ENCODE results near the gene AMZ1.

The AMZ1 gene, protein sequence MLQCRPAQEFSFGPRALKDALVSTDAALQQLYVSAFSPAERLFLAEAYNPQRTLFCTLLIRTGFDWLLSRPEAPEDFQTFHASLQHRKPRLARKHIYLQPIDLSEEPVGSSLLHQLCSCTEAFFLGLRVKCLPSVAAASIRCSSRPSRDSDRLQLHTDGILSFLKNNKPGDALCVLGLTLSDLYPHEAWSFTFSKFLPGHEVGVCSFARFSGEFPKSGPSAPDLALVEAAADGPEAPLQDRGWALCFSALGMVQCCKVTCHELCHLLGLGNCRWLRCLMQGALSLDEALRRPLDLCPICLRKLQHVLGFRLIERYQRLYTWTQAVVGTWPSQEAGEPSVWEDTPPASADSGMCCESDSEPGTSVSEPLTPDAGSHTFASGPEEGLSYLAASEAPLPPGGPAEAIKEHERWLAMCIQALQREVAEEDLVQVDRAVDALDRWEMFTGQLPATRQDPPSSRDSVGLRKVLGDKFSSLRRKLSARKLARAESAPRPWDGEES

GRCh38 chr7:2687881-2688318 is at the start of gene AMZ1:
TSS of gene AMZ1 (plus strand) at chr7:2688202. CDS start at chr7:2700452, 12,250 bp downstream.
- no peak for DNase-seq

DNA sequence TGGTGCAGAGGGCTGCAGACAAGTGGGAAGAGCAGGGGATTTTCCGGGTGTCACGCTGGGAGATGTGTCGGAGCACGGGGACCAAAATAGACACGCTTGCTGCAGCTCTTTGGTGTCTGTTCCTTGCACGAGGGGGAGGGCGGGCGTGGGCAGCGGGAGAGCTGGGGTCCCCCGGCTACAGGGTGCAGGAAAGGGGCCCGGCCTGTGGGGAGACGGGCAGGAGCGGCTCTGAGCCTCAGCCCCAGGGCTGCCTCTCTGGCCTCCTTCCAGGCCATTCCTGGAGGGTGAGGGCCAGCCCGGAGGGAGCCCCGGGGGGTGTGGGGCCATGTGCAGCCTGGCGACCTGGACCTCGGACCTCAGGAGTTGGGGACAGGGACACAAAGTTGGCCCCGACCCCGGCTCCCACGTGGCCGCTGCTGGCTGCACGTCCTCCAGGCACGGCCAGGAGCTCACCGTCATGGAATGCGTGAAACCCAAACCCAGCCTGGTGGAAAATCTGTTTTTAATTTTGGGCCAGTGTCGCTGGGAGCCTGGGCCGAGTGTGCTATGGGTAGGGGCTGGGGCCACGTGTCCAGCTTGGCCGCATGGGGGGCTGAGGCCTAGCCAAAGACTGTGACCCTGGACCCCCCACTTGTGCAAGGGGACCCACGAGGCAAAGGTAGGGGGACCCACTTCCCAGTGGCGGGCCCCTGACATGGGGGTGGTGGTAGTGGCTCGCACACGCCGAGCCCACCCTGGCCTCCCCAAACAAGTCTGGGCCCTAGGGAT is 49.6 kb upstream of the AMZ1 start:
- DNase-seq, result peak; percentile 35

- DNase-seq, result no peak
Measured at GRCh38 chr7:2639181-2639681, 48.8 kb upstream of the AMZ1 start.

- DNase-seq, result no peak
Measured at GRCh38 chr7:2639695-2640481, 48.1 kb upstream of the AMZ1 start.

DNA sequence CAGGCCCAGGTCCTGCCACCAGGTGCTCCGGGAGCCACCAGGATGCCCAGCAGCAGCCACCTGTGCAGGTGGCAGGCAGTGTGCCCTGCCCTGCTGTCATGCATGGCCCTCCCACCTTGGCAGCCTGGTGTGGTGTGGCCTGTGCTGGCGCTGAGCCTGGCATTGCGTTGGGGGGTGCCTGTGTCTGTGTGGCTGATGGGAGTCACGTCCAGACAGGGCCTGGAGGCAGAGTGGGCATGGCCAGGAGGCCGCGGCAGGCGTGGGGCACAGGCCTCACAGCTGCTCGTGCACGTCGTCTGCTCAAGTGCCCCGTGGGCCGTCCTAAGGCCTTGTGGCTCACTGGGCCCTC is 47.5 kb upstream of the AMZ1 start:
- DNase-seq, result peak; percentile 21

DNA sequence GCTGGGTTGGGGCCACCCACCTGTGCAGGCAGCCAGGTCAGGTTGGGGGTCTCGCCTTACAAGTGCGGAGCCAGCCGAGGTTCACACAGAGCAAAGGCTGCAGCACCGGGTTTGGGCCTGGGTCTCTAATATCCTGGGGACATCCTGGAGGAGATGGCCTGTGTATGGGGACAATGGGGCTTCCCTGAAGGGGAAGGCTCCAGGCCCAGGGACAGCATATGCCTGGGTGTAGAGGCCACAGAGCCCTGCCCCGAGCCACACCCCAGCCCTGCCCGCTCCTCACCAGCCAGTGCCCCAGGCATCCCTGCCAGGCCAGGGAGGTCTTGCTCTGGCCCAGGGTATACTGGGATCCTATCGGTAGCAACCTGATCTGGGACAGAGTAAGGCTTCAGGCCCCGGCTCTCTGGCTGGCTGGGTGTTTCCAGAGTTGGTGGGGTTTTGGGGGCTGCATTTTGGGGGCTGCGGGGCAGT is 47.1 kb upstream of the AMZ1 start:
- DNase-seq, result peak; percentile 40

- DNase-seq, result peak; percentile 84
Measured at GRCh38 chr7:2641406-2642393, 46.3 kb upstream of the AMZ1 start.

- DNase-seq, result no peak
Measured at GRCh38 chr7:2643386-2644219, 44.4 kb upstream of the AMZ1 start.

- DNase-seq, result peak; percentile 31
Measured at GRCh38 chr7:2644220-2644561, 43.8 kb upstream of the AMZ1 start.

GRCh38 chr7:2644562-2645273 is 43.3 kb upstream of the AMZ1 start:
- no peak for DNase-seq

GRCh38 chr7:2645274-2645868 is 42.6 kb upstream of the AMZ1 start:
- DNase-seq, result peak; percentile 20

DNA sequence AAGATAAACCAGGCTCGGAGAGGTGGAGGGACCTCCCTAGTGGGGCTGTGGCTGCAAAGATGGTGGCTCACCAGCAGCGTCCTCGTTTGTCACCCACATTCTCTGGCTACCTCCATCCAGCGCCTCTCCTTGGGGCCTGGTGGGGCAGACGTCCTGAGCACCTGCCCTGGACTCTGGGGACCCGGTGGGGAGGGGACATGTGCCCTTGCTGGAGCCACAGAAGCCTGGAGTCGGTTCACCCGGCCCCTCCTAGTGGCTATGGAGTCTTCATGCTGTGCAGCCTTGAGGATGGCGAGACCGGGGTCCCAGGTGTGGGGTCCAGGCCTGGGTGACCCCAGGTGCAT is 41.7 kb upstream of the AMZ1 start:
- DNase-seq, result no peak

DNA sequence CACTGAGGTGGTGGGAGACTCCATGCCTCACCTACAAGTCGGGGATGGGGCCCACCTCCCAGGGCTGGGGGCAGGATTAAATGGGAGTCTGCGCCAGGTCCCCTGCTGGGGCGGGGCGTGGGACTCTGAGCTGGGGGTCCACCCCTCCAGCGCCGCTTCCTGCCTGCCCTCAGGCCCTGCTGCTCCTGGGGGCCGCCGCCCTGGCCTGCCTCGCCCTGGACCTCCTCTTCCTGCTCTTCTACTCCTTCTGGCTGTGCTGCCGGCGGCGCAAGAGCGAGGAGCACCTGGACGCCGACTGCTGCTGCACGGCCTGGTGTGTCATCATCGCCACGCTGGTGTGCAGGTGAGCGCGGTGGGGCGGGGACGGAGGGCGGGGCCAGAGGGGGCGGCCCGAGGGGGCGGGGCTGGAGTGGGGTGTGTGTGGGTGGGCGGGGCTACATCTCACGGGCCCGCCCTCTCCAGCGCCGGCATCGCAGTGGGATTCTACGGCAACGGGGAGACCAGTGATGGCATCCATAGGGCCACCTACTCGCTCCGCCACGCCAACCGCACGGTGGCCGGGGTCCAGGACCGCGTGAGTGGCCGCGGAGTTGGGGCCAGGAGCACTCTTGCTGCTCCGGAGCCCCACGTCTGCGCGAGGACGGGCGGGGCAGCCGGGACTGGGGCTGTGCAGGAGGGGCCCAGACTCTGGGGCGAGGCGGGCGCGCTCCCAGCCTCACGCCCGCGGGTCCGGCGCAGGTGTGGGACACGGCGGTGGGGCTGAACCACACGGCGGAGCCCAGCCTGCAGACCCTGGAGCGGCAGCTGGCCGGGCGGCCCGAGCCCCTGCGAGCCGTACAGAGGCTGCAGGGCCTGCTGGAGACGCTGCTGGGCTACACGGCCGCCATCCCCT is 41.1 kb upstream of the AMZ1 start:
- no peak for DNase-seq

- DNase-seq, result no peak
Measured at GRCh38 chr7:2647594-2648172, 40.3 kb upstream of the AMZ1 start.

DNA sequence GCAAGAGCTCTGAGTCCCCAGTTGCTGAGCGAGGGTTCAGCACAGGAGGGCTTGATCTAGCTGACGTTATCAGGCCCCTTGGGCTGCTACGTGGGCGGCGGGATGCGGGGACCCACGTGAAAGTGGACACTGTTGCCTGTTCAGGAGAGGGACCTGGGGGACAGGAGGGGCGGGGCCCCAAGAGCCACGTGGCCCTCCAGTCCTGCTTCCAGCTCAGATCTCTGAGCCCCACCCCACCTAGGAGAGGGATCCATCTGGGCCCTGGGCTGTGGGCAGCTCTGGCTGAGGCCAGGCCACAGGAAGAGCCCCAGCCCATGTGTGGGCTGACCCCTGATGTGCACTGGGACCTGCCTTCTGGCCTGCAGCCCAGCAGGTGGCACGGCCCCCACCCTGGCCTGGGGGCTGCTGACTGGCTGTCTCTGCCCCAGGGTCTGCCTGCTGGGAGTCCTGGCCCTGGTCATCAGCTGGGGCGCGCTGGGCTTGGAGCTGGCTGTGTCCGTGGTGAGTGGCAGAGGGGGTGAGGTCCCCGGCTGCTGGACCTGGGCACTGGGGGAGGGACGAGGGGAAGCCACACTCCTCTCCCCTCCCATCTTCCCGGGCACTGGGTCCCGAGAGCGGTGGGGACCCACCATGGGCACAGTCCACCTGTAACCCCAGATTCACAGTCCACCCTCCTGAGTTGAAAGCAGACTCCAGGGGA is 38.7 kb upstream of the AMZ1 start:
- DNase-seq, result no peak

GRCh38 chr7:2649991-2650390 is 38.0 kb upstream of the AMZ1 start:
- no peak for DNase-seq

DNA sequence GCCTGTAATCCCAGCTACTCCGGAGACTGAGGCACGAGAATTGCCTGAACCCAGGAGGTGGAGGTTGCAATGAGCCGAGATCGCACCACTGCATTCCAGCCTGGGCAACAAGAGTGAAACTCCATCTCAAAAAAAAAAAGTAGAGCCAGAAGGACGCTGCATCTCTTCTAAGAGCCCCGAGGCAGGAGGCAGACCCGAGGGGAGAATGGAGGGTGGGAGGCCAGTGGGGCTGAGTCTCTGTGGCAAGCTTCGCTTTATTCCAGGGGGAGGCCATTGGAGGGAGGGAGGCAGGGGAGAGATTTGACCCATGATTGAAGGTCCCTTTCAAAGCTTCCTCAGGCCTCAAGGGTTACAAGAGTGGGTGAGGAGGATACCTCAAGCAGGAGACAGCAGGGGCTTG is 37.6 kb upstream of the AMZ1 start:
- no peak for DNase-seq

GRCh38 chr7:2651336-2651735 is 36.7 kb upstream of the AMZ1 start:
- no peak for DNase-seq
